Dedifferentiated amniotic fluid mesenchymal stem cell (primary cell): ENCODE measurements around the gene SHANK3.

Experiments used
- DNase-seq: peaks from one replicate; pipeline ENCODE4 v3.0.0-alpha.2; 2016; ENCODE audit errors: extremely low spot score

The SHANK3 gene

DNA sequence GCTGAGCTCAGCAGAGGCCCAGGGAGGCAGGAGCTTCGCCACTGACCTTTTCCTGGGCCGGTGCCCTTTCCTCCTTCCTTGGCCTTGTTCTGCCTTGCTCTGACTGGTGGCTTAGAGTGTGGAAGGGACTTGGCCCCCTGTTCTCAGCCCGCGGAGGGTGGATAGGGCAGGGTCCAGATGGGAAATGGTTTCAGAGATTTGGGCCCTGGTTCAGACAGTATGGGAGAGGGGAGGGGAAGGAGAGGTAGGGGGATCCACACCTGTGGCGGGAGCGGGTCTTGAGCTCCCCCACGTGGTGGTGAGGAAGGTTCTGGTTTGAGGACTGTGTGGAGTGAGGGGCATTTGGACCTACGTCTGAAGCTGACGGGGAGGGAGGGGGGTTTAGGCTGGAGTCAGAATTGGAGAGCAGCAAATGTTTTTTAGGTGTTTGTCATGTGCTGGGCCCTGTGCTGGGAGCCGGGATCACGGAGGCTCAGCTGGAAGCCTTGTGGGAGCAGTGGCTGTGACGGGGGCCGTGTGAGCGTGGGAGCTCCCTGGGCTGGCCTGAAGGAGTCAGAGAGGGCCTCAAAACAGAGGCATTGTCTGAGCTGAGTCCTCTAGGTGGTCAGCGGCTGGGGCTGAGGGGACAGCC is 27.2 kb downstream of the SHANK3 start:
- no peak for DNase-seq

DNA sequence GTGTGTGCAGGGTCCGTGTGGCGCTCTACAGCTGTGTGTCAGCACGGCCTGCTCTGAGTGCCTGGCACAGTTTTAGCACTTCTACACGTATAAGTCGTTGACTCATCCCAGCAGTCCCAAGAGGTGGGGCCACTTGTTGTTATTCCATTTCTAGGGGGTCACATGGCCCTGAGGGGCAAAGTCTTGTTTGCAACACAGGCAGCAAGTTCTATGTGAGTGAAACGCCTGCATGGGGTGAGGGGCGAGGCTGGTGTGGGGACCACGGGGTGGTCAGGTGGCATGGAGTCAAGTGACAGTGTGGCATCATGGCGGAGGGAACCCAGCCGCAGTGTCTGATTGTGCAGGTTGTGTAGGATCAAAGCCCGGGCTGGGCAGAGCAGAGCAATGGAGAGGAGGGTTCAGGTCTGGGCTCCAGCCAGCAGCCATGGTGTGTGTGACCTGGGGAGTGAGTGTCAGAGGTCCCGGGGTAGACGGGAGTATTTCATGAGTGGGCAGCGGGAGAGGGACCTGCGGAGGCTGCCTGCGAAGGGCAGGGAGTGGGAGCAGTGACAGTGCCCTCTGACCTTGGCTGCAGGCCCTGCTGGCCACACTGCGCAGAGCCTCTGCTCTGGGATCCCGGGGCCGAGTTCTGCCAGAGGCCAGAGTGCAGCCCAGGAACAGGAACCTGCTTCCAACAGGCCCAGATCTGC is 27.9 kb downstream of the SHANK3 start:
- no peak for DNase-seq

- DNase-seq = no peak
Observed at GRCh38 chr22:50701076-50701419, 28.4 kb downstream of the SHANK3 start.

- no peak for DNase-seq
Observed at GRCh38 chr22:50701428-50702154, 29.0 kb downstream of the SHANK3 start.

- DNase-seq = no peak
Observed at GRCh38 chr22:50702261-50702671, 29.6 kb downstream of the SHANK3 start.

GRCh38 chr22:50702821-50703725 is 30.4 kb downstream of the SHANK3 start:
- DNase-seq = no peak

DNA sequence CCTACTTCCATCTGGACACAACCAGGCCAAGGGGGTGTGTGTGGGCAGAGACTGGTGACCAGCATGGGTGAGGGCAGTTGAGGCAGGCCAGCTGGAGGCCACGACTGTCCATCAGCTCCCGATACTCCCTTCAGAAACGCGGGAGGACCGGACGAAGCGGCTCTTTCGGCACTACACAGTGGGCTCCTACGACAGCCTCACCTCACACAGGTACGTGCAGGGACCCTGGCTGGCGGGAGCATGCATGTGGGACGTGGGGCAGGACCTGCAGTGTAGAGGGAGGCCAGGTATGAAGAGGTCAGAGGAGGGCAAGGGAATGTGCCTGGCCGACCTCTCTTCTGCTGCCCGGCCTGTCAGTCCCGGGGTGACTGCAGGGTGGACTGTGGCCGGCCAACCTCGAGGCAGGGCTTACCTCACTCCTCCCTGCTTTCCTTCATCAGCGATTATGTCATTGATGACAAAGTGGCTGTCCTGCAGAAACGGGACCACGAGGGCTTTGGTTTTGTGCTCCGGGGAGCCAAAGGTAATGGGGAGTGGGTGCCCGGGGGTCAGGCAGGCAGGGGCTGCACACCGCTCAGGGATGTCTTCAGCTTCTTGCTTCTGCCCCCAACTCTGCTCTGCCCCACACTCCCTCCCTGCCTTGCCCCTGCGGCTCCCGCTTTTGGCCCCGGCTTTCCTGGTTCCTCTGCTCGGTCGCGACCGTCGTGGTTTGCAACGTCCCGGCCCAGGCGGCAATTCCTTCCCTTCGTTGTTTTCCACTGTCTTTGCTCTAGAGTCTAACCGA is 31.3 kb downstream of the SHANK3 start:
- no peak for DNase-seq

DNA sequence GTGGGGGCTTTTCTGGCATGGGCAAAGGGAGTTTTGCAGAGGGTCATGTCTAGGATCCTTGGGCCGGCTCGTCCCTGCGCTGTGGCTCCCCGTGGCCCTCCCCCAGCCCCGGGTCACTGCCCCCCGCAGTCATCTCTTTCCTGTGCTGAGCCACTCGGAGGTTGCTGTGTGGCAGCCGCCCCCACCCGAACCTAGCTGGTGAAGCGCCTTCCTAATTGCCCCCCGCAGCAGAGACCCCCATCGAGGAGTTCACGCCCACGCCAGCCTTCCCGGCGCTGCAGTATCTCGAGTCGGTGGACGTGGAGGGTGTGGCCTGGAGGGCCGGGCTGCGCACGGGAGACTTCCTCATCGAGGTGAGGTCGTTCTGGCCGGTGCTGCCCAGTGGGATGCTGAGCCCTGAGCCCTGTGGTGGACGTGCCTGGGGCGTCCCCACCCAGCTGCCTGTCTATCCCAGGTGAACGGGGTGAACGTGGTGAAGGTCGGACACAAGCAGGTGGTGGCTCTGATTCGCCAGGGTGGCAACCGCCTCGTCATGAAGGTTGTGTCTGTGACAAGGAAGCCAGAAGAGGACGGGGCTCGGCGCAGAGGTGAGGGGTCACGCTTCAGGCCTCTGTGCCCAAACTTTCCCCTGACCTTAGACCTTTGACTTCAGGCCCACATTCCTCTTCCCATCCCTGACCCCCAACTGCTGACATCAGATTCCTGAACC is 32.0 kb downstream of the SHANK3 start:
- DNase-seq = no peak

DNA sequence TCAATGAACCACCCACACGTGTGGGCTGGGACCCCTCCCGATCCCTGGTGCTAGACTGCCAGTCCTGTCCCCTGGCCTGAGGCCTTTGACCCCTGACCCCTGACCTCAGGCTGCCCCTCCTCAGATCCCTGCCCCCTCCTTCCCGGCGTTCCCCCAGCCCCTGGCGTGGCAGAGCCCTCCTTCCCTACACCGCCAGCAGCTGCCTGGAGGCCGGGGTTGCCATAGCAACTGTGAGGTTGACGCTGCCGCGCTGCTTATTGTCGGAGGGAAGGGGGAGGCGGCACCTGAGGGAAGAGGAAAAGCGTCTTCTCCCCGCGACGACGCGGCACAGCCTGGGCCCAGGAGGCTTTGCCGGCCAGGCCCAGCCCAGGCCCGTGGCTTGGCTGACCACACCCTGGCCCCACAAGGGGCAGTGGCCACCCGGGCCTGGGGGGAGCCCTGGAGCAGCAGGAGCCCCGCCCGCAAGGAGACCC is 32.6 kb downstream of the SHANK3 start:
- DNase-seq = no peak

- no peak for DNase-seq
Observed at GRCh38 chr22:50705851-50706351, 33.3 kb downstream of the SHANK3 start.

- no peak for DNase-seq
Observed at GRCh38 chr22:50706481-50707125, 34.0 kb downstream of the SHANK3 start.

- no peak for DNase-seq
Observed at GRCh38 chr22:50708474-50708873, 35.9 kb downstream of the SHANK3 start.

DNA sequence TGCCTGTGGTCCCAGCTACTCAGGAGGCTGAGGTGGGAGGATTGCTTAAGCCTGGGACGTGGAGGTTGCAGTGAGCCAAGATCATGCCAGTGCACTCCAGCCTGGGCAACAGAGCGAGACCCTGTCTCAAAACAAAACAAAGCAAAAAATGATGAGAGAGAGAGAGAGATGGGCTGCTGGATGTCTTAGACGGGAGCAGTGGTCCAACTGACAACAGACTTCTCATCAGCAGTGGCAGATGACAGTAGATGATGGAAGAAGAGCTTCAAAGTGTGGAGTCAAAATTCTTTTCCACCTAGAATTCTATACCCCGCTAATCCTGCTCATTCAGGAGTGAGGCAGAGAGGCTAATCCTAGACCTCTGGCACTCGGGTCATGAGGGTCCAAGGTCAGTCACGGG is 36.4 kb downstream of the SHANK3 start:
- DNase-seq = no peak

DNA sequence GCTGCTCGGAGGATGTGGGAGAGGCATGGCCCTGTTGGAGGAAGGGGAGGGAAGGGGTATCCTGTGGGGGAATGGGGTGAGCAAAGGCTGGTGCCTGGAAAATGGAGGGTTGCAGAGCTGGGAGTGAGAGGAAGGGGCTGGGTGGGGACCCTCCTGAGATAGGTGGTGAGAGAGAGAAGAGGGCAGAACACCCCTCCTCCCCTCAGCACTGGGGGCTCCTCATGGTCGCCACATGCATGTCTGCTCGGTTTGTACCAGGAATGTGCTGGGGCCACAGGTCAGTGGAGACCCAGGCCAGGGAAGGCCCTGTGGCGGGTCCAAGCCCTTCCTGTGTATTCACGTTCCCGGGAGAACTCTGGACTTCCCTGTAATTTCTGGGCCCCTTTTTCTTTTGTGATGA is 37.6 kb downstream of the SHANK3 start:
- no peak for DNase-seq

DNA sequence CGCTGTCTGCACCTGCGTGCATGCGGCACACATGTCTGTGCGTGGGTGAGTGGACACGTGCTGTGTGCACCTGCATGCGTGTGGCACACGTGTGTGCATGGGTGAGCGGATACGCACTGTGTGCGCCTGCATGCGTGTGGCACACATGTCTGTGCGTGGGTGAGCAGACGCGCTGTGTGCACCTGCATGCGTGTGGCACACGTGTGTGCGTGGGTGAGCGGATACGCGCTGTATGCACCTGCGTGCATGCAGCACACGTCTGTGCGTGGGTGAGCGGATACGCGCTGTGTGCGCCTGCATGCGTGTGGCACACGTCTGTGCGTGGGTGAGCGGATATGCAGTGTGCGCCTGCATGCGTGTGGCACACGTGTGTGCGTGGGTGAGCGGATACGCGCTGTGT is 38.3 kb downstream of the SHANK3 start:
- DNase-seq = no peak

- DNase-seq = no peak
Observed at GRCh38 chr22:50711446-50712340, 39.1 kb downstream of the SHANK3 start.

DNA sequence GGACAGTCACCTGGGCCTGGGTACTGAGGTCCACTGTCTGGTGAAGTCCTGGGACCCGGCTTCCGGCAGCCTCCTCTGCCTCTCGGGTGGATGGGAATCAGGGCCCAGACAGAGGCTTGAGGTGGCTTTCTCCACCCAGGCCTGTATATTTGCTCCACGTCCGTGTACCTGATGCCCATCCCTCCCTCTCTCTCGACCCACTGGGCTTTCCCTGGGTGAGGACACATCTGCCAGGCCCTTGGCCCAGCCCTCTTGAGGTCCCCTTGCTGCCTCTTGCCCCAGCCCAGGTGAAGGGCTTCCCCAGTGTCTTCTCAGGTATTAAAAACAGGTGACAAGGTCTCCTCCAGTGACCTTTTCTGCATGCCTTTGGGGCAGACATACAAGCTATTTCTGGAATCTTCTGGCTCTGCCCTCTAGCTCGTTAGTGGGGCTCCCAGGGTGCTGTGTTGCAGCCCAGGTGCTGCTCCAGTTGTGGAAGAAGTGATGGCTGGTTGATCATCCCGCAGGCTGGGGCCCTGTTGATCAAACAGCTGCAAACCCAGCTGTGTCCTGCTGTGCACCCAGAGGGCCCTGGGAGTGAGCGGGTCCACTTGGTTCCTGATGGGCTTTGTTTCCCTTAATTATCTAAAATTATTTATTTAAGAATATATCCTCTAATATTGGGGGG is 39.9 kb downstream of the SHANK3 start:
- DNase-seq = no peak

DNA sequence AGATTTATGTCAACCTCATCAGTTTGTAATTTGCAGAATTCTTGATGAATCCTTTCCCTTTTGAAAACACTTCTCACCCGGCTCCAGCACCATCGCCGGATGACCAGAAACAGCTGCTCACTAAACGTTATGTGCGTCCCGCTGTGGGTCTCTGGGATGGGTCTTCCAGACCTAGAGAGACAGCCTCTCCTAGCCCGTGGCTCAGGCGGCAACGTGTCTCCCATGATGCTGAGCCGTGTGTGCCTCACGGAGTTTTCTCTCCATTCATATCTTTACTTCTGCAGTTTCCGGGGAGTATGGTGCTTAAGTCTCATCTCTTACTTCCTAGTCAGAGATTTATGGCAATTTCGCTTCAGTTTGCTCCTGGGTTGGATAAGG is 40.4 kb downstream of the SHANK3 start:
- DNase-seq = no peak
